Measurements from ENCODE around the gene DSCAM.

DSCAM gene

GRCh38 chr21:40276001-40276400, 571.0 kb downstream of the DSCAM start:
- Histone ChIP-seq H2AFZ (ENCODE audit: low read length) (no peak overlapping the region), H3K27ac (ENCODE audit: low read depth, low read length, poor library complexity, severe bottlenecking) (no peak overlapping the region), H3K4me1 (ENCODE audit: insufficient read depth, low read length, severe bottlenecking) (no peaks in the 10 kb centered on the region), H3K79me2 (ENCODE audit: insufficient read depth, low read length) (no peaks in the 10 kb centered on the region), H3K4me3 (ENCODE audit: low read depth, low read length, poor library complexity, severe bottlenecking) (no peak overlapping the region), H4K20me1 (ENCODE audit: insufficient read depth, low read length) (no peaks in the 10 kb centered on the region), H3F3A (ENCODE audit: insufficient read depth, low read length) (no peaks in the 10 kb centered on the region), H3K9me2 (ENCODE audit: low read depth, low read length) (no peaks in the 10 kb centered on the region), H3K4me2 (ENCODE audit: low read length) (no peak overlapping the region), H3K9ac (ENCODE audit: low read length) (no peak overlapping the region), H3K9me3 (ENCODE audit: low read length) (no peaks in the 10 kb centered on the region), H3K27me3 (ENCODE audit: insufficient read depth, low read length) (no peaks in the 10 kb centered on the region; the same call in 1 of the 2 replicates), H3K36me3 (ENCODE audit: insufficient read depth, low read length) (no peaks in the 10 kb centered on the region)
- no peak for TF ChIP-seq CTCF (IDR thresholded peaks at IDR 0.05; ENCODE audit: low read length)
- no peak for TF ChIP-seq EZH2 (IDR thresholded peaks at IDR 0.05; ENCODE audit: borderline replicate concordance, low read length)

- no peak overlapping the region for H2AFZ ChIP-seq (ENCODE audit: low read length)
- no peaks in the 10 kb centered on the region for H3K27me3 ChIP-seq (ENCODE audit: insufficient read depth, low read length)
- no peaks in the 10 kb centered on the region for H3F3A ChIP-seq (ENCODE audit: insufficient read depth, low read length)
- no peaks in the 10 kb centered on the region for H3K4me1 ChIP-seq (ENCODE audit: insufficient read depth, low read length, severe bottlenecking)
- no peaks in the 10 kb centered on the region for H3K9me2 ChIP-seq (ENCODE audit: low read depth, low read length)
- H3K9me3 ChIP-seq (ENCODE audit: low read length) = no peaks in the 10 kb centered on the region
- no peak overlapping the region for H3K4me3 ChIP-seq (ENCODE audit: low read depth, low read length, poor library complexity, severe bottlenecking)
- H3K36me3 ChIP-seq (ENCODE audit: insufficient read depth, low read length) = no peaks in the 10 kb centered on the region
- no peak for TF ChIP-seq EZH2 (IDR thresholded peaks at IDR 0.05; ENCODE audit: borderline replicate concordance, low read length)
- no peak for TF ChIP-seq CTCF (IDR thresholded peaks at IDR 0.05; ENCODE audit: low read length)
- no peak overlapping the region for H3K9ac ChIP-seq (ENCODE audit: low read length)
- H3K27ac ChIP-seq (ENCODE audit: low read depth, low read length, poor library complexity, severe bottlenecking) = no peak overlapping the region
- no peak overlapping the region for H3K4me2 ChIP-seq (ENCODE audit: low read length)
- no peaks in the 10 kb centered on the region for H3K79me2 ChIP-seq (ENCODE audit: insufficient read depth, low read length)
- H4K20me1 ChIP-seq (ENCODE audit: insufficient read depth, low read length) = no peaks in the 10 kb centered on the region
These were observed 574.9 kb downstream of the DSCAM start for GRCh38 chr21:40272037-40272436.

GRCh38 chr21:40271164-40271563, 575.8 kb downstream of the DSCAM start:
- no peak overlapping the region for H3K4me3 ChIP-seq (ENCODE audit: low read depth, low read length, poor library complexity, severe bottlenecking)
- no peaks in the 10 kb centered on the region for H3K36me3 ChIP-seq (ENCODE audit: insufficient read depth, low read length)
- H3K9me2 ChIP-seq (ENCODE audit: low read depth, low read length) = no peaks in the 10 kb centered on the region
- TF ChIP-seq EZH2 (IDR thresholded peaks at IDR 0.05; ENCODE audit: borderline replicate concordance, low read length) (no peak), CTCF (IDR thresholded peaks at IDR 0.05; ENCODE audit: low read length) (no peak)
- H3K27ac ChIP-seq (ENCODE audit: low read depth, low read length, poor library complexity, severe bottlenecking) = no peak overlapping the region
- no peaks in the 10 kb centered on the region for H3F3A ChIP-seq (ENCODE audit: insufficient read depth, low read length)
- H3K79me2 ChIP-seq (ENCODE audit: insufficient read depth, low read length) = no peaks in the 10 kb centered on the region
- no peaks in the 10 kb centered on the region for H3K4me1 ChIP-seq (ENCODE audit: insufficient read depth, low read length, severe bottlenecking)
- H3K9me3 ChIP-seq (ENCODE audit: low read length) = no peaks in the 10 kb centered on the region
- H2AFZ ChIP-seq (ENCODE audit: low read length) = no peak overlapping the region
- no peak overlapping the region for H3K4me2 ChIP-seq (ENCODE audit: low read length)
- H3K9ac ChIP-seq (ENCODE audit: low read length) = no peak overlapping the region
- no peaks in the 10 kb centered on the region for H3K27me3 ChIP-seq (ENCODE audit: insufficient read depth, low read length)
- no peaks in the 10 kb centered on the region for H4K20me1 ChIP-seq (ENCODE audit: insufficient read depth, low read length)

All from OCI-LY1 (cell line).